ENCODE measurements around the gene RBM47. TPM values are rescaled to one million over a fixed set of nuclear protein-coding genes. Genes with fewer than 3 reads are reported as not detected.

The RBM47 gene
- total and polyA plus RNA-seq, 10 of the 15 experiments (the other 5 are each of a cell fraction or from before 2014, with no cell fraction given) = 7.9 to 45.0 (median 28.7) TPM

DNA sequence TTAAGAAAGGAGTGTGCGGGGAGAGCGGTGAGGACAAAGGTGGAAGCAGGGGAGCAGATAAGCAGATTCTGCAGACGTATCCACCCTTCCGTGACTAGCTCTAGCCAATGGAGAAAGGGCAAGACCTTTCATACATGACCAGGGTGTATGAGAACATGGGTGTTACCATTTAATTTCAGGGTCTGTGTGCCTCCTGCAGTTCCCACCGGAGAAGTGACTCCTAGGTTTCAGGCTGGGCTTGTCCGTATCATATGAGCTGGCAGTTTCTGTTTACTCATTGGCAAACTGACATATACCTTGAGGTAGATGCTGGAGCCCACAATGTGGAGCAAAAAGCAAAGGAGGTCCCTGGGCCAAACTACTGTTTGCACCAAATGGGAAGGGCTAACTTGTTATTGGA lies 6.8 kb downstream of the RBM47 start (continued):
- TF ChIP-seq, protein P1, sequence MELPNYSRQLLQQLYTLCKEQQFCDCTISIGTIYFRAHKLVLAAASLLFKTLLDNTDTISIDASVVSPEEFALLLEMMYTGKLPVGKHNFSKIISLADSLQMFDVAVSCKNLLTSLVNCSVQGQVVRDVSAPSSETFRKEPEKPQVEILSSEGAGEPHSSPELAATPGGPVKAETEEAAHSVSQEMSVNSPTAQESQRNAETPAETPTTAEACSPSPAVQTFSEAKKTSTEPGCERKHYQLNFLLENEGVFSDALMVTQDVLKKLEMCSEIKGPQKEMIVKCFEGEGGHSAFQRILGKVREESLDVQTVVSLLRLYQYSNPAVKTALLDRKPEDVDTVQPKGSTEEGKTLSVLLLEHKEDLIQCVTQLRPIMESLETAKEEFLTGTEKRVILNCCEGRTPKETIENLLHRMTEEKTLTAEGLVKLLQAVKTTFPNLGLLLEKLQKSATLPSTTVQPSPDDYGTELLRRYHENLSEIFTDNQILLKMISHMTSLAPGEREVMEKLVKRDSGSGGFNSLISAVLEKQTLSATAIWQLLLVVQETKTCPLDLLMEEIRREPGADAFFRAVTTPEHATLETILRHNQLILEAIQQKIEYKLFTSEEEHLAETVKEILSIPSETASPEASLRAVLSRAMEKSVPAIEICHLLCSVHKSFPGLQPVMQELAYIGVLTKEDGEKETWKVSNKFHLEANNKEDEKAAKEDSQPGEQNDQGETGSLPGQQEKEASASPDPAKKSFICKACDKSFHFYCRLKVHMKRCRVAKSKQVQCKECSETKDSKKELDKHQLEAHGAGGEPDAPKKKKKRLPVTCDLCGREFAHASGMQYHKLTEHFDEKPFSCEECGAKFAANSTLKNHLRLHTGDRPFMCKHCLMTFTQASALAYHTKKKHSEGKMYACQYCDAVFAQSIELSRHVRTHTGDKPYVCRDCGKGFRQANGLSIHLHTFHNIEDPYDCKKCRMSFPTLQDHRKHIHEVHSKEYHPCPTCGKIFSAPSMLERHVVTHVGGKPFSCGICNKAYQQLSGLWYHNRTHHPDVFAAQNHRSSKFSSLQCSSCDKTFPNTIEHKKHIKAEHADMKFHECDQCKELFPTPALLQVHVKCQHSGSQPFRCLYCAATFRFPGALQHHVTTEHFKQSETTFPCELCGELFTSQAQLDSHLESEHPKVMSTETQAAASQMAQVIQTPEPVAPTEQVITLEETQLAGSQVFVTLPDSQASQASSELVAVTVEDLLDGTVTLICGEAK (IDR thresholded peaks at IDR 0.05; ENCODE audit: borderline replicate concordance) = no peak
- TF ChIP-seq, protein P2, sequence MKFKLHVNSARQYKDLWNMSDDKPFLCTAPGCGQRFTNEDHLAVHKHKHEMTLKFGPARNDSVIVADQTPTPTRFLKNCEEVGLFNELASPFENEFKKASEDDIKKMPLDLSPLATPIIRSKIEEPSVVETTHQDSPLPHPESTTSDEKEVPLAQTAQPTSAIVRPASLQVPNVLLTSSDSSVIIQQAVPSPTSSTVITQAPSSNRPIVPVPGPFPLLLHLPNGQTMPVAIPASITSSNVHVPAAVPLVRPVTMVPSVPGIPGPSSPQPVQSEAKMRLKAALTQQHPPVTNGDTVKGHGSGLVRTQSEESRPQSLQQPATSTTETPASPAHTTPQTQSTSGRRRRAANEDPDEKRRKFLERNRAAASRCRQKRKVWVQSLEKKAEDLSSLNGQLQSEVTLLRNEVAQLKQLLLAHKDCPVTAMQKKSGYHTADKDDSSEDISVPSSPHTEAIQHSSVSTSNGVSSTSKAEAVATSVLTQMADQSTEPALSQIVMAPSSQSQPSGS (IDR thresholded peaks at IDR 0.05; ENCODE audit: low read length) = peak; percentile 80
- peak; percentile 38; the same call in 1 of the 2 replicates for TF ChIP-seq CREB1 (IDR thresholded peaks at IDR 0.05; ENCODE audit: low read depth)
- no peak for TF ChIP-seq FOXK2 (IDR thresholded peaks at IDR 0.05)
- no peak; the same call in 1 of the 2 replicates for TF ChIP-seq PML (IDR thresholded peaks at IDR 0.05; ENCODE audit: low read length)
- no peak for TF ChIP-seq EGR1 (IDR thresholded peaks at IDR 0.05; ENCODE audit: borderline replicate concordance in 1 of 2, low read depth in 2 of 2, low read length in 2 of 2)
- no peak for TF ChIP-seq MYC (IDR thresholded peaks at IDR 0.05; ENCODE audit: insufficient read depth, insufficient read length, insufficient replicate concordance, low read length, severe bottlenecking)
- TF ChIP-seq, protein P3, sequence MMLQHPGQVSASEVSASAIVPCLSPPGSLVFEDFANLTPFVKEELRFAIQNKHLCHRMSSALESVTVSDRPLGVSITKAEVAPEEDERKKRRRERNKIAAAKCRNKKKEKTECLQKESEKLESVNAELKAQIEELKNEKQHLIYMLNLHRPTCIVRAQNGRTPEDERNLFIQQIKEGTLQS (IDR thresholded peaks at IDR 0.05; ENCODE audit: borderline replicate concordance, extremely low read depth, low read depth, low read length) = no peak
- TF ChIP-seq SMARCA5 (IDR thresholded peaks at IDR 0.05) = no peak
- TF ChIP-seq CBFB (IDR thresholded peaks at IDR 0.05; ENCODE audit: low read depth) = peak; percentile 28; the same call in 1 of the 2 replicates
- no peak for TF ChIP-seq BMI1 (IDR thresholded peaks at IDR 0.05; ENCODE audit: borderline replicate concordance)
- TF ChIP-seq IKZF2 (IDR thresholded peaks at IDR 0.05) = peak; percentile 74 to 83; a peak in 3 of 4 replicates
- no peak for TF ChIP-seq ZSCAN29 (IDR thresholded peaks at IDR 0.05)
- TF ChIP-seq EZH2 (IDR thresholded peaks at IDR 0.05; ENCODE audit: borderline replicate concordance, control insufficient read depth, low read depth, low read length) = no peak
- TF ChIP-seq PAX5 (IDR thresholded peaks at IDR 0.05; ENCODE audit: borderline replicate concordance, low read depth, low read length) = peak; percentile 84
- TF ChIP-seq, protein P4, sequence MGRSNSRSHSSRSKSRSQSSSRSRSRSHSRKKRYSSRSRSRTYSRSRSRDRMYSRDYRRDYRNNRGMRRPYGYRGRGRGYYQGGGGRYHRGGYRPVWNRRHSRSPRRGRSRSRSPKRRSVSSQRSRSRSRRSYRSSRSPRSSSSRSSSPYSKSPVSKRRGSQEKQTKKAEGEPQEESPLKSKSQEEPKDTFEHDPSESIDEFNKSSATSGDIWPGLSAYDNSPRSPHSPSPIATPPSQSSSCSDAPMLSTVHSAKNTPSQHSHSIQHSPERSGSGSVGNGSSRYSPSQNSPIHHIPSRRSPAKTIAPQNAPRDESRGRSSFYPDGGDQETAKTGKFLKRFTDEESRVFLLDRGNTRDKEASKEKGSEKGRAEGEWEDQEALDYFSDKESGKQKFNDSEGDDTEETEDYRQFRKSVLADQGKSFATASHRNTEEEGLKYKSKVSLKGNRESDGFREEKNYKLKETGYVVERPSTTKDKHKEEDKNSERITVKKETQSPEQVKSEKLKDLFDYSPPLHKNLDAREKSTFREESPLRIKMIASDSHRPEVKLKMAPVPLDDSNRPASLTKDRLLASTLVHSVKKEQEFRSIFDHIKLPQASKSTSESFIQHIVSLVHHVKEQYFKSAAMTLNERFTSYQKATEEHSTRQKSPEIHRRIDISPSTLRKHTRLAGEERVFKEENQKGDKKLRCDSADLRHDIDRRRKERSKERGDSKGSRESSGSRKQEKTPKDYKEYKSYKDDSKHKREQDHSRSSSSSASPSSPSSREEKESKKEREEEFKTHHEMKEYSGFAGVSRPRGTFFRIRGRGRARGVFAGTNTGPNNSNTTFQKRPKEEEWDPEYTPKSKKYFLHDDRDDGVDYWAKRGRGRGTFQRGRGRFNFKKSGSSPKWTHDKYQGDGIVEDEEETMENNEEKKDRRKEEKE (IDR thresholded peaks at IDR 0.05) = no peak
- TF ChIP-seq MTA2 (IDR thresholded peaks at IDR 0.05; ENCODE audit: low read depth) = no peak
- TF ChIP-seq TCF3 (IDR thresholded peaks at IDR 0.05; ENCODE audit: borderline replicate concordance, insufficient read depth, low read depth, low read length) = 0 out of 2 replicates have a peak, but pooled peaks have one; percentile 43
- peak; percentile 68 for TF ChIP-seq RUNX3 (IDR thresholded peaks at IDR 0.05; ENCODE audit: low read length)
- no peak for TF ChIP-seq CBX5 (IDR thresholded peaks at IDR 0.05; ENCODE audit: low read depth)
- TF ChIP-seq KLF5 (IDR thresholded peaks at IDR 0.05; ENCODE audit: partially characterized antibody) = no peak
- TF ChIP-seq ETV6 (conservative IDR thresholded peaks at IDR 0.05 in 1 of 2, IDR thresholded peaks at IDR 0.05 in 1 of 2; ENCODE audit: borderline replicate concordance in 1 of 2, low read depth in 1 of 2) = peak in 1 of 2 experiments; percentile 23; a peak in 1 of 4 replicates
- peak; percentile 15; the same call in 1 of the 2 replicates for TF ChIP-seq RAD21 (IDR thresholded peaks at IDR 0.05; ENCODE audit: insufficient read depth, low read depth, low read length)

Measured in GM12878 (cell line).